Astrocyte of the cerebellum (primary cell): ENCODE results near the gene CYTH1.

ENCODE experiments used
- DNase-seq: peaks from one replicate; pipeline ENCODE4 v3.0.0-alpha.2; 2011; ENCODE audit warnings: low read depth
- H3K4me3 ChIP-seq: 2 replicates; pipeline ENCODE4 v1.5.1; 2011; ENCODE audit warnings: mild to moderate bottlenecking, low read depth, low read length, moderate library complexity
- CTCF ChIP-seq: IDR thresholded peaks from 2 replicates; pipeline ENCODE4 v1.5.1; 2012; ENCODE audit warnings: low read length, low read depth, moderate library complexity, mild to moderate bottlenecking; ENCODE audit errors: missing control alignments
- in situ Hi-C: cut with HindIII; loops from 2 replicates; pipeline ENCODE4 v1.10.0; 2017; ENCODE audit warnings: low sequenced_read_pairs

The CYTH1 gene

DNA sequence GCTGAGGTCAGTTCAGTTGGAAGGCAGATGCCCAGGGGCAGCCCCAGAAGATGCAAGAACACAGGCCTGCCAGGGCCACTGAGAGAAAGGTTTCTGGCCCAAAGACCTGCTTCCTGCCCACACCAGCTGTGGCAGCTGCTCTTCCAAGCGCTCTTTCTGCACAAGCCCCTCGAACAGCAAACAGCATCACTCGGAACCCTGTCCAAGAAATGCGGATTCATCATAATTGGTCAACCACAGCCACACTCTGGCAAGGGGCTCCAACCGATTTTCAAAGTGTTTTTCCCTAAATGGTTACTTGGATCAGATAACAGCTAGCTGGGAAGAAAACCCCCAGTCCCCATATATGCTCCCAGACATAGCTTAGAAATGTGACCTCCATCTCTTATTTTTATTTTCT lies 133.8 kb downstream of the CYTH1 start:
- H3K4me3 ChIP-seq: no peak overlapping the region
- TF ChIP-seq CTCF: no peak
- no peak for DNase-seq
- in situ Hi-C loops: no loop called here

DNA sequence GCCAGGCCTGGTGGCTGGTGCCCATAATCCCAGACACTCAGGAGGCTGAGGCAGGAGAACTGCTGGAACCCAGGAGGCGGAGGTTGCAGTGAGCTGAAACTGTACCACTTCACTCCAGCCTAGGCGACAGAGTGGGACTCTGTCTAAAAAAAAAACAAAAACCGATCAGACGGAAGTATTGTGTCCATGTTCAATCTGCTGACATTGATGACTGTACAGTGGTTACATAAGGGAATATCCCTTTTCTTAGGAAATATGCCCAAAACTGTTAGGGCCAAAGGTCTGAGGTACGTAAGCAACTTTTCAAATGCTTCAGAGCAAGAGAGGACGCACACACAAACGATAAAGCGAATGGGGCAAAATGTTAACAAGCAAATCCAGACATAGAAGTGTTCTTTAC lies 135.0 kb downstream of the CYTH1 start:
- H3K4me3 ChIP-seq: no peak overlapping the region
- in situ Hi-C loops: no loop called here
- no peak for DNase-seq
- no peak for TF ChIP-seq CTCF

- in situ Hi-C loops: no loop called here
- no peak for TF ChIP-seq CTCF
- no peak for DNase-seq
- H3K4me3 ChIP-seq: no peak overlapping the region
These were observed 136.4 kb downstream of the CYTH1 start for GRCh38 chr17:78645421-78646295.

DNA sequence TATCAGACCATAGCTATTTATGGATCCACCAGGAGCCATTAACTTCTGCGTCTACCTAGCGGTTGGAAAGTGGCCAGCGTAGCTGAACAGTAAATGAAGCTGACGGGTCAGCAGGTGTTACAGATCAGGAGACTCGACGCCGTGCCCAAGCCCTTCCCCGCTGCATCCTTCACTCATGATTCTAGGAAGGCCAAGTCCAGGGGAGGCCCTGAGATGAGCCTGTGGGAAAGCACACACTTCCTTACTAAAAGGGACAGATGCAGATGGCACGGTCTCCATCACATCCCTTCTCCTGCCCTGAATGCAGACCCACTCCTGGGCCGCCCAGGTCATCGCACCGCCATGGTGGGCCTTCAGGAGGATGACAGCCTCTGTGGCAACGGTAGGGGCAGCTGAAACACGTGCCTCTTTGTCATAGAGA lies 137.1 kb downstream of the CYTH1 start:
- DNase-seq: no peak
- no peak overlapping the region for H3K4me3 ChIP-seq
- in situ Hi-C loops: no loop called here
- no peak for TF ChIP-seq CTCF

DNA sequence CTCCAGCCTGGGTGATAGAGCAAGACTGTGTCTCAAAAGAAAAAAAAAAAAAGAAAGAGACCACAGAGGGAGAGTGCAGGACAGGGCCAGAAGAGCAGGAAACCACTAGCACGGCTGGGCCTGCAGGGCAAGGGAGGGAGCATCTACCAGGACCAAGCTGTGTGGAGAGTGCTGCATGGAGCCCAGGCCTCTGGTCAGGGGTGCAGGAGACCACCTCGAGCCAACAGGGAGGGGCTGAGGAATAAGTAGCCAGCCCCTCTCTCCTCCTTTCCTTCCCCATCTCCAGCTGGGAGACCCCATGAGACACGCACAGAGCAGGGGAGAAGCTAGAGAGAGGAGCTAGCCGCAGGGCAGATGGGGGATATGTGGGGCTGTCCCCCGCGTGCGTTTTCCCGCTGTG lies 137.8 kb downstream of the CYTH1 start:
- no peak for TF ChIP-seq CTCF
- no peak for DNase-seq
- H3K4me3 ChIP-seq: no peak overlapping the region
- in situ Hi-C loops: no loop called here

GRCh38 chr17:78643326-78643725 lies 138.7 kb downstream of the CYTH1 start:
- TF ChIP-seq CTCF: no peak
- in situ Hi-C loops: no loop called here
- no peak overlapping the region for H3K4me3 ChIP-seq
- no peak for DNase-seq

DNA sequence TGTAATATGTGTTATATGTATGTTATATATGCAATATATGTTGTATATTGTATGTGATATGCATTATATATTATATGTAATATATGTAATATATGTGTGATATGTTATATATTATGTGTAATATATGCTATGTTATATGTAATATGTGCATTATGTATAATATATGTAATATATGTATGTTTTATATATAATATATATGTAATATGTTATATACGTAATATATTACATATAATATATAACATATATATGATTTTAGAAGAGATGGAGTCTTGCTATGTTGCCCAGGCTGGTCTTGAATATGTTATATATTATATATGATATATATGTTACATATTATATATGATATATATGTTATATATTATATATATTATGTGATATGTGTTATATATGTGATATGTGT lies 139.4 kb downstream of the CYTH1 start:
- TF ChIP-seq CTCF: no peak
- in situ Hi-C loops: no loop called here
- no peak overlapping the region for H3K4me3 ChIP-seq
- DNase-seq: no peak
